Calu3 (cell line): ENCODE data around the gene HESX1. TPM values are rescaled to one million over a fixed set of nuclear protein-coding genes. Genes with fewer than 3 reads are reported as not detected.

Source experiments
- BruUV-seq: library from RNA; stranded (reverse); fragments of 400-500 nt; replicated peaks from 2 replicates; lab custom pipeline; 2021; lab: Mats Ljungman, UMichigan
- CTCF ChIA-PET: fragments of 300-600 bp; sonication (Branson Sonifier 250); formaldehyde crosslinking; loops from one replicate; lab custom pipeline; 2022; ENCODE audit warnings: antibody characterized with exemption; lab: Charles Lee
- DNase-seq: peaks from one replicate; pipeline ENCODE4 v3.0.0; 2022
- H3K27ac Mint-ChIP-seq: one replicate; pipeline ENCODE4 v1.8.0; 2022; ENCODE audit warnings: mixed read lengths; ENCODE audit not compliant: unreplicated experiment
- H3K27me3 Mint-ChIP-seq: one replicate; pipeline ENCODE4 v1.8.0; 2022; ENCODE audit warnings: mixed read lengths; ENCODE audit not compliant: unreplicated experiment
- H3K36me3 Mint-ChIP-seq: one replicate; pipeline ENCODE4 v1.8.0; 2022; ENCODE audit warnings: mild to moderate bottlenecking, moderate library complexity, mixed read lengths; ENCODE audit not compliant: insufficient read depth, unreplicated experiment
- H3K4me1 Mint-ChIP-seq: one replicate; pipeline ENCODE4 v1.8.0; 2022; ENCODE audit warnings: mild to moderate bottlenecking, low read depth, mixed read lengths; ENCODE audit not compliant: unreplicated experiment
- H3K4me3 Mint-ChIP-seq: one replicate; pipeline ENCODE4 v1.8.0; 2022; ENCODE audit warnings: mild to moderate bottlenecking, low read depth, moderate library complexity, mixed read lengths; ENCODE audit not compliant: unreplicated experiment
- H3K9me3 Mint-ChIP-seq: one replicate; pipeline ENCODE4 v1.8.0; 2022; ENCODE audit warnings: low read depth, mixed read lengths; ENCODE audit not compliant: unreplicated experiment
- CTCF ChIP-seq: fragments of 200-600 bp; IDR thresholded peaks from one replicate; pipeline ENCODE4 v1.8.0; 2022; ENCODE audit warnings: antibody characterized with exemption; ENCODE audit not compliant: unreplicated experiment
- intact Hi-C: fragments of 100-400 bp; cut with micrococcal nuclease; formaldehyde crosslinking; loops from one replicate; pipeline ENCODE4 v1.10.0; 2022; ENCODE audit not compliant: unreplicated experiment
- total RNA-seq: library from RNA; stranded (reverse); gene quantifications from 2 replicates; pipeline ENCODE4 v1.2.3, GENCODE V29; 2022

Gene HESX1
- total RNA-seq, 1 experiment from 2014 or later, result 0.78 TPM

DNA sequence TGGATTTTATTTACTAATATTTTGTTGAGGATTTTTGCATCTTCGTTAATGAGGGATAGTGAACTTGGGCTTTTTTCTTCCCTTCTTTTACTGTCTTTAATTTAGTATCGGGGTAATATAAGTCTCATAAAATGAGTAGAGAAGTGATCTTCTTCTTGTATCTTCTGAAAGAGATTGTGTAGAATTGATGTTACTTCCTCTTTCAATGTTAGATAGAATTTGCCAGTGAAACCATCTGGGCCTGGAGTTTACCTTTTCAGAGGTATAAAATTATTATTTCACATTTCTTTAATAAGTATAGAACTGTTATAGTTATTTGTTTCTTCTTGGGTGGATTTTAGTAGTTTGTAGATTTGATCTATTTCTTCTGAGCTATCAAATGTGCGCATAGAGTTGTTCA is 7.8 kb downstream of the HESX1 start:
- CTCF ChIA-PET, result no interaction called here
- DNase-seq, result no peak
- TF ChIP-seq CTCF, result no peak

GRCh38 chr3:57184526-57184925 is 15.3 kb downstream of the HESX1 start:
- BruUV-seq, result no TSS peak
- CTCF ChIA-PET, result no interaction called here
- TF ChIP-seq CTCF, result no peak

More for the DNA sequence above, 7.8 kb downstream of the HESX1 start:
- H3K9me3 Mint-ChIP-seq, result no peaks in the 10 kb centered on the region
- no peak overlapping the region for H3K4me3 Mint-ChIP-seq
- H3K27me3 Mint-ChIP-seq, result no peaks in the 10 kb centered on the region
- H3K36me3 Mint-ChIP-seq, result peaks cover 3% of the 10 kb centered on the region
- no peak overlapping the region for H3K27ac Mint-ChIP-seq
- intact Hi-C loops, result no loop called here
- BruUV-seq, result no TSS peak
- no peaks in the 10 kb centered on the region for H3K4me1 Mint-ChIP-seq

DNA sequence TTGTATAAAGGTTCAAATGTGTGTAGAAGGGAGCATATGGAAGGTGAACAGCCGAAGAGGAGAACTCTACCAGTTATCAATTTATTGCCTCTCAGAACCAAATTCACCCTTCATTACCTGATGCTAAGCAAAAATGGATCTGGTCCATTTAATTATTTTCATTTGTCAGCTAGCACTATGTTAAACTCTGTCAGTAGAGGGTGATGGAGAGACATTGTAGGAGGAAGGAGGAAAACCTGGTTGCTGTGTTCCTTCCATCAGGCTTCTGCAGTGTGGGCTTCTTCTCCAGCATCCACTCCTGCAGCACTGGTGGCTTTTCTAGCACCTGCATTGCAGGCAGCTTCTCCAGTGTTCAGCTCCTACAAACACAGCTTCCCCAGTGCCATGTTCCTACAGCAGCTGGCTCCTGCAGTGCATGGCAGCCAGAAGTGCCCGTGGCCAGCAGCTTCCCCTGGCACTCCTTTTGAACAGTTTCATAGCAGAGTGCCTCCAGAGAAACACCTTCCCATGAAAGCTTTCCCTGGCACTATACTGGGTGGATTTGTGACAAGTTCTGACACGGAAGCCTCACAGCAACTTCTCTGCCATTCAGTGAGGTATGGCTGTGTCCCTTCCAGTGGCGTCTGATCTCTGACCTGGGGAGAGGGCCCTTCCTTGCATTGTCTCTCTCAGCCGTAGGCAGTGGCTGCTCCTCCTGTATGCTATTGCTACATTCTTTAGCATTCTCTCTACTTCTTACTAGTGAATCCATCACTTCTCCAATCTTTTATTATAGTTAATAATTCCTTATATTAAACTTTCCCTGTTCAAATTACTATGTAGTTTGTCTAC is 20.0 kb downstream of the HESX1 start:
- intact Hi-C loops, result loop anchor here (5.0 kb wide), 1 partner anchor 43 kb away; no protein-coding TSS in a partner anchor
- no peak for TF ChIP-seq CTCF
- DNase-seq, result no peak
- no peaks in the 10 kb centered on the region for H3K36me3 Mint-ChIP-seq
- no peak overlapping the region for H3K4me3 Mint-ChIP-seq
- H3K9me3 Mint-ChIP-seq, result no peaks in the 10 kb centered on the region
- H3K27me3 Mint-ChIP-seq, result no peaks in the 10 kb centered on the region
- no TSS peak for BruUV-seq
- no peak overlapping the region for H3K27ac Mint-ChIP-seq
- no peaks in the 10 kb centered on the region for H3K4me1 Mint-ChIP-seq
- CTCF ChIA-PET, result interaction anchor here (0.5 to 1.0 kb wide), 3 partner anchors 42 to 154 kb away, joined by 3 to 15 read pairs (median 5); no protein-coding TSS in a partner anchor

More at GRCh38 chr3:57184526-57184925, 15.3 kb downstream of the HESX1 start:
- H3K36me3 Mint-ChIP-seq, result no peaks in the 10 kb centered on the region
- H3K27me3 Mint-ChIP-seq, result no peaks in the 10 kb centered on the region
- intact Hi-C loops, result no loop called here
- no peak overlapping the region for H3K27ac Mint-ChIP-seq
- H3K4me3 Mint-ChIP-seq, result no peak overlapping the region
- no peak for DNase-seq
- H3K9me3 Mint-ChIP-seq, result no peaks in the 10 kb centered on the region
- no peaks in the 10 kb centered on the region for H3K4me1 Mint-ChIP-seq

DNA sequence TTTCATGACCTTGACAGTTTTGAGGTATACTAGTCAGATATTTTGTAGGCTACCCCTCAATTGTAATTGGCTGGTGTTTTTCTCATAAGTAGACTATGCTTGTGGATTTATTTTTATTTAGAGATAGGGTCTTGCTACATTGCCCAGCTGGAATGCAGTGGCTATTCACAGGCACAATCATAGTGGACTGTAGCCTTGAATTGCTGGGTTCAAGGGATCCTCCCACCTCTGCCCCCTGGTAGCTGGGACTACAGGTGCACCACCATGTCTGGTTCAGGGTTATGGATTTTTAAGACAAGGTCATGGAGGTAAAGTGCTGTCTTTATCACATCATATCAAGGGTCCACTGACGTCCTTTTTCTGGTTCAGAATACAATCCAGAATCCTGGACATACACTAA is 23.7 kb downstream of the HESX1 start:
- Mint-ChIP-seq H3K27me3 (no peaks in the 10 kb centered on the region), H3K36me3 (no peaks in the 10 kb centered on the region), H3K4me1 (peaks cover 2% of the 10 kb centered on the region), H3K4me3 (no peak overlapping the region), H3K27ac (no peak overlapping the region), H3K9me3 (no peaks in the 10 kb centered on the region)
- CTCF ChIA-PET, result no interaction called here
- intact Hi-C loops, result loop anchor here (5.0 kb wide), 1 partner anchor 46 kb away; no protein-coding TSS in a partner anchor
- DNase-seq, result no peak
- TF ChIP-seq CTCF, result no peak
- BruUV-seq, result no TSS peak
